Tibial nerve (tissue), 3 donors: ENCODE data around the gene CD93.

ENCODE experiments used
- POLR2A ChIP-seq, 2 donors: fragments of 450-650 bp; IDR thresholded peaks; one replicate each; pipeline ENCODE4 v1.6.1; 2017; ENCODE audit warnings: antibody characterized with exemption in 2 of 2, mild to moderate bottlenecking in 2 of 2, moderate library complexity in 2 of 2
- TF ChIP-seq, protein P1 (sequence below), 5 experiments: fragments of 200-600 bp in 3 of 5; fragments of 450-650 bp in 2 of 5; sonication (generic) in 3 of 5; IDR thresholded peaks; one replicate each; pipeline ENCODE4 v1.5.1; 2016 to 2019; ENCODE audit warnings: antibody characterized with exemption in 5 of 5, mild to moderate bottlenecking in 3 of 5, moderate library complexity in 2 of 5

DNA sequence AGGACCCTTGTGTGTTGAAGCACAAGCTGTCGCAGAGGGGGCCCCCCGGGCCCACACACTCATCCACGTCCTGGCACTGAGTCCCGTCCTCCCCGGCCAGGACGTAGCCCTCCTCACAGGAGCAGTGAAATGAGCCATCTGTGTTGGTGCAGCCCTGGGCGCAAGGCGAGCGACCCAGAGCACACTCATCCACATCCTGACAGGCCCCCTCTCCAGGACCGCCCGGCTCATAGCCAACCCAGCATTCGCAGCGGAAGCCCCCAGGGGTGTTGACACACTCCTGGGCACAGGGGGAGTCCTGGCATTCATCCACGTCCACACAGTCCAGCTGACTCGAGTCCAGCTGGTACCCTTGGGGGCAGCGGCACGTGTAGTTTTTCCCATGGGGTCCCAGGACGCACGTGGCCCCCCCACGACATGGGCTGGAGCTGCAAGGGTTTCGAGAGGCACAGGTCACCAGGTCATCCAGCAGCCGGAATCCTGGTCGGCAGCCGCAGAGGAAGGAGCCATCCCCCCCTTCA is 1.2 kb downstream of the CD93 start:
- TF ChIP-seq, protein P1, sequence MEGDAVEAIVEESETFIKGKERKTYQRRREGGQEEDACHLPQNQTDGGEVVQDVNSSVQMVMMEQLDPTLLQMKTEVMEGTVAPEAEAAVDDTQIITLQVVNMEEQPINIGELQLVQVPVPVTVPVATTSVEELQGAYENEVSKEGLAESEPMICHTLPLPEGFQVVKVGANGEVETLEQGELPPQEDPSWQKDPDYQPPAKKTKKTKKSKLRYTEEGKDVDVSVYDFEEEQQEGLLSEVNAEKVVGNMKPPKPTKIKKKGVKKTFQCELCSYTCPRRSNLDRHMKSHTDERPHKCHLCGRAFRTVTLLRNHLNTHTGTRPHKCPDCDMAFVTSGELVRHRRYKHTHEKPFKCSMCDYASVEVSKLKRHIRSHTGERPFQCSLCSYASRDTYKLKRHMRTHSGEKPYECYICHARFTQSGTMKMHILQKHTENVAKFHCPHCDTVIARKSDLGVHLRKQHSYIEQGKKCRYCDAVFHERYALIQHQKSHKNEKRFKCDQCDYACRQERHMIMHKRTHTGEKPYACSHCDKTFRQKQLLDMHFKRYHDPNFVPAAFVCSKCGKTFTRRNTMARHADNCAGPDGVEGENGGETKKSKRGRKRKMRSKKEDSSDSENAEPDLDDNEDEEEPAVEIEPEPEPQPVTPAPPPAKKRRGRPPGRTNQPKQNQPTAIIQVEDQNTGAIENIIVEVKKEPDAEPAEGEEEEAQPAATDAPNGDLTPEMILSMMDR (IDR thresholded peaks at IDR 0.05): no peak
- no peak for TF ChIP-seq POLR2A (IDR thresholded peaks at IDR 0.05)
